GM18511 (cell line): ENCODE results near the gene AQP12B.

ENCODE experiments used
- ATAC-seq: cut with Tn5 transposase; IDR thresholded peaks from one replicate; pipeline ENCODE4 v1.9.1; 2021; ENCODE audit warnings: mild to moderate bottlenecking, moderate library complexity; ENCODE audit not compliant: unreplicated experiment

AQP12B gene

GRCh38 chr2:240717681-240718581, 35.2 kb upstream of the AQP12B start:
- no peak for ATAC-seq

- no peak for ATAC-seq
These were observed 34.5 kb upstream of the AQP12B start for GRCh38 chr2:240717181-240717641.

- ATAC-seq = no peak
These were observed 33.6 kb upstream of the AQP12B start for GRCh38 chr2:240716130-240716798.

- no peak for ATAC-seq
These were observed 32.4 kb upstream of the AQP12B start for GRCh38 chr2:240714747-240715725.

GRCh38 chr2:240713928-240714746, 31.5 kb upstream of the AQP12B start:
- no peak for ATAC-seq

GRCh38 chr2:240713071-240713927, 30.6 kb upstream of the AQP12B start:
- ATAC-seq = no peak

GRCh38 chr2:240712121-240712520, 29.4 kb upstream of the AQP12B start:
- ATAC-seq = no peak

- no peak for ATAC-seq
These were observed 29.0 kb upstream of the AQP12B start for GRCh38 chr2:240711701-240712100.

GRCh38 chr2:240711296-240711695, 28.6 kb upstream of the AQP12B start:
- no peak for ATAC-seq

- ATAC-seq = no peak
These were observed 25.8 kb upstream of the AQP12B start for GRCh38 chr2:240708457-240708856.

- ATAC-seq = no peak
These were observed 25.1 kb upstream of the AQP12B start for GRCh38 chr2:240707821-240708220.

- no peak for ATAC-seq
These were observed 24.5 kb upstream of the AQP12B start for GRCh38 chr2:240707043-240707756.

- ATAC-seq = no peak
These were observed 22.6 kb upstream of the AQP12B start for GRCh38 chr2:240705204-240705791.

GRCh38 chr2:240704651-240705050, 22.0 kb upstream of the AQP12B start:
- ATAC-seq = no peak

- ATAC-seq = no peak
These were observed 21.0 kb upstream of the AQP12B start for GRCh38 chr2:240703417-240704341.

- no peak for ATAC-seq
These were observed 19.9 kb upstream of the AQP12B start for GRCh38 chr2:240702640-240703011.
